ENCODE results near the gene LY9. TPM values are rescaled to one million over a fixed set of nuclear protein-coding genes. Genes with fewer than 3 reads are reported as not detected.

Gene LY9
- total and polyA plus RNA-seq, 8 donors: 0.05 to 0.55 (median 0.35) TPM; not detected in 1

DNA sequence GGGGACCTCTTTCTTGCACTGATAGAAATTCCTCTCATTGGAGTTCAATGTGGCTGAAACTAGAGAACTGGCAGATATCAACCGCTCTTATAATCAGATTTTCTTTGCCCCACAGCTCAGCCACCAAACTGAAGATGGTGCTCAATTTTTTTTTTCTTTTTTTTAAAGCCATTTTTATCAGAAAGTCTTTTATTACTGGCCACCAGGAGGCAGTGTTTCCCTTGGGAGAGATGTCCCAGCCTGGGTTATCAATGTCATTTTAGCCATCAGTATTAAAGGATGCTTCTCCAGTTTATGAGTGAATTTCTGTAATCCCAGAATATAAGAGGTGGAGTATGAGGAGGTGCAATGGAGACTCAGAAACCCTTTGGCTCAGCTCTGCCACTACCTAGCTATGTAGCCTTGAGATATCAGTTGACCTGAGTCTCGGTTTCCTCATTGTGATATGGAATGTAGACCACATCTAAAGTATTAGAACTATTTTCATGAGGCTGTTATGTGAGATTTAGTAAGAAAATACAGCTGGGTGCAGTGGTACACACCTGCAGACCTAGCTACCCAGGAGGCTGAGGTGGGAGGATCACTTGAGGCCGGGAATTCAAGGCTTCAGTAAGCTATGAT, 39.1 kb downstream of the LY9 start:
- 68 to 79% methylated on average over 3 of the region's 3 CpGs for WGBS, 2 donors

DNA sequence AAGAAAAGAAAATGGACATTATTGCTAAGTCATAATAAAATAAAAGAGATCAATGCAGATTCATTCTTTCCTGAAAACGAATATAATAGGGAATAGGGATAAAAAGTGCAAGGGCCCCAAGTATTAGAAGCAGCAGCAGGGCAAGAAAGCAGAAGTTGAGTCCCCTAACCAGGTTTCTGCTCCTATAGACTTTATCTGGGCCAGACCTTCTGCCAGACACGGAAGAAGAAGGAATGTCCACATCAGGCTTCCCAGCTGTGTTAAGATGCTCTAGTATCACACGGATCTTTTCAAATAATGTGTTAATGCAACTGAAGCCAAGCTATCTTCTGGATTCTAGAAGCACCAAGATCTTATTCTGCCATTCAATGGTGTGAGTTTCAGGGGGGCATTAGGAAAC, 39.8 kb downstream of the LY9 start:
- Histone ChIP-seq H3K4me3 (no peak overlapping the region), H3K36me3 (no peaks in the 10 kb centered on the region), H3K9me3 (no peaks in the 10 kb centered on the region), H3K27me3 (no peaks in the 10 kb centered on the region), H3K4me1 (no peaks in the 10 kb centered on the region), H3K27ac (no peak overlapping the region)
- 70 to 74% methylated on average over 3 of the region's 3 CpGs for WGBS, 2 donors
- ATAC-seq: no peak
- DNase-seq: no peak
- TF ChIP-seq, protein P1, sequence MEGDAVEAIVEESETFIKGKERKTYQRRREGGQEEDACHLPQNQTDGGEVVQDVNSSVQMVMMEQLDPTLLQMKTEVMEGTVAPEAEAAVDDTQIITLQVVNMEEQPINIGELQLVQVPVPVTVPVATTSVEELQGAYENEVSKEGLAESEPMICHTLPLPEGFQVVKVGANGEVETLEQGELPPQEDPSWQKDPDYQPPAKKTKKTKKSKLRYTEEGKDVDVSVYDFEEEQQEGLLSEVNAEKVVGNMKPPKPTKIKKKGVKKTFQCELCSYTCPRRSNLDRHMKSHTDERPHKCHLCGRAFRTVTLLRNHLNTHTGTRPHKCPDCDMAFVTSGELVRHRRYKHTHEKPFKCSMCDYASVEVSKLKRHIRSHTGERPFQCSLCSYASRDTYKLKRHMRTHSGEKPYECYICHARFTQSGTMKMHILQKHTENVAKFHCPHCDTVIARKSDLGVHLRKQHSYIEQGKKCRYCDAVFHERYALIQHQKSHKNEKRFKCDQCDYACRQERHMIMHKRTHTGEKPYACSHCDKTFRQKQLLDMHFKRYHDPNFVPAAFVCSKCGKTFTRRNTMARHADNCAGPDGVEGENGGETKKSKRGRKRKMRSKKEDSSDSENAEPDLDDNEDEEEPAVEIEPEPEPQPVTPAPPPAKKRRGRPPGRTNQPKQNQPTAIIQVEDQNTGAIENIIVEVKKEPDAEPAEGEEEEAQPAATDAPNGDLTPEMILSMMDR (IDR thresholded peaks at IDR 0.05): no peak
- FAIRE-seq: no peak
- intact Hi-C loops (cut with DNase I): loop anchor here in 2 of 3 donors (5.0 to 10.0 kb wide), 3 partner anchors 112 to 299 kb away; partner anchors contain the start of genes DEDD (in 1 of the 2) and ITLN2 (in 1 of the 2)

More for the DNA sequence above, 39.1 kb downstream of the LY9 start:
- H3K4me3 ChIP-seq: no peak overlapping the region
- ATAC-seq (peak in 2 of 4 donors; percentile 56 to 69), FAIRE-seq (no peak), DNase-seq (peak in 3 of 6 donors; percentile 7 to 42 (median 37))
- H3K36me3 ChIP-seq: no peaks in the 10 kb centered on the region
- H3K4me1 ChIP-seq: no peaks in the 10 kb centered on the region
- TF ChIP-seq, protein P1 (IDR thresholded peaks at IDR 0.05): peak in 3 of 4 donors; percentile 28 to 70 (median 48)
- intact Hi-C loops (cut with DNase I): loop anchor here in 2 of 3 donors (5.0 to 10.0 kb wide), 4 partner anchors 108 to 300 kb away; partner anchors contain the start of genes DEDD (in 1 of the 2) and ITLN2 (in 1 of the 2)
- H3K9me3 ChIP-seq: no peaks in the 10 kb centered on the region
- H3K27ac ChIP-seq: no peak overlapping the region
- no peaks in the 10 kb centered on the region for H3K27me3 ChIP-seq

DNA sequence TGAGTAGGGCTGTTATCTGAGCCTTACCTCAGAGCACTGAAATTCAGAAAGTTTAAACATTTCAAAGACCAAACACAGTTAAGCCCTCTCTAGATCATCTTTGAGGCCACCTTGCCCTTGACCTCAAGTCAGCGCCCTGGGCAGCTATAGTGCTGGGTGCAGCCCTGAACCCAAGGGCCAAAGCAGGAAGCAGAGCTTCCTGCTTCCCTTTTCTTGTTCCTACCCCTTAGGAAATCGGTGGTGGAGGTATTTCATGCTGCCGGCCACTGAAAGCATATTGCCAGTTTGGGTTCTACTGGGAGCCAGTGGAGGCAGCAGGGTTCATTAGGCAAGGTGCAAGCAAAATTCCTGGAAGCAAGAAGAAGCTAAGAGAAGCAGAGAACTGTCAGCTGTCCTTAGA, 40.6 kb downstream of the LY9 start:
- Histone ChIP-seq H3K36me3 (no peaks in the 10 kb centered on the region), H3K4me1 (no peaks in the 10 kb centered on the region), H3K27ac (no peak overlapping the region), H3K9me3 (no peaks in the 10 kb centered on the region), H3K27me3 (no peaks in the 10 kb centered on the region), H3K4me3 (no peak overlapping the region)
- DNase-seq (no peak), FAIRE-seq (no peak), ATAC-seq (no peak)
- 59 to 67% methylated on average over 3 of the region's 3 CpGs for WGBS, 2 donors
- intact Hi-C loops (cut with DNase I): loop anchor here in 2 of 3 donors (5.0 to 10.0 kb wide), 3 partner anchors 111 to 298 kb away; partner anchors contain the start of genes DEDD (in 1 of the 2) and ITLN2 (in 1 of the 2)
- TF ChIP-seq, protein P1 (IDR thresholded peaks at IDR 0.05): no peak

DNA sequence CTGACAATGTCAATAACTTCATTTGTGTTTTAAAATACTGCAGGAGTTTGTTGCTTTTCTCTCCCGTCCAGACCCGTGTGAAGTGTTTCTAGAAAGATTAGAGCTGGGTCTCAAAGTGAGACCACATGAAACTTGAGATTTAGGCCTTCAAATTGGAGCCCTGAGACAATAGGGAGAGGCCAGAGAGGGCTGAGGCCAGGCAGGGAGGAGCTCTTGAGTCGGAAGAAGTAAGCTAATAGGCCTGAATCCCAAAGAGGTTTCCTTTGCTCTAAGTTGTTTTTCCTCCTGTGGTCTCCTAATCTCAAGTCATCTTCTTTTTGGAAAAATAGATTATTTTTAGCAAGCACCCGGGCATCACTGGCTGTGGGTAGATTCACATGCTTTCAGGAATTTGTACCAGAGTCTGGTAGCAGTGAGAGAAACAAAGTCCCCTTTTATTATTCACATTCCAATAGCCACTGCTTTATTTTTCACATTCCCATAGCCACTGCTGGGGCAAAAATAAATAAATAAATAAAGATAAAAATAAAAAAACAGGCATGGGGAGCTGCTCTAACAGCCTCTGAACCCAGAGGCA, 41.1 kb downstream of the LY9 start:
- no peaks in the 10 kb centered on the region for H3K36me3 ChIP-seq
- no peaks in the 10 kb centered on the region for H3K27me3 ChIP-seq
- no peak overlapping the region for H3K27ac ChIP-seq
- WGBS, 2 donors: 74 to 76% methylated on average over 4 of the region's 4 CpGs
- FAIRE-seq (no peak), DNase-seq (no peak), ATAC-seq (no peak)
- H3K4me3 ChIP-seq: no peak overlapping the region
- TF ChIP-seq, protein P1 (IDR thresholded peaks at IDR 0.05): no peak
- H3K4me1 ChIP-seq: no peaks in the 10 kb centered on the region
- intact Hi-C loops (cut with DNase I): loop anchor here in 2 of 3 donors (5.0 to 10.0 kb wide), 3 partner anchors 110 to 298 kb away; partner anchors contain the start of genes DEDD (in 1 of the 2) and ITLN2 (in 1 of the 2)
- no peaks in the 10 kb centered on the region for H3K9me3 ChIP-seq

All from pancreas (tissue), 10 donors.